ENCODE results near the gene TM9SF4. TPM values are rescaled to one million over a fixed set of nuclear protein-coding genes. Genes with fewer than 3 reads are reported as not detected.

Gene TM9SF4
- total RNA-seq, 1 experiment from 2014 or later: 67.8 TPM

GRCh38 chr20:32138921-32139320 is 29.4 kb downstream of the TM9SF4 start:
- Histone ChIP-seq H3K9me2 (ENCODE audit: insufficient read depth) (no peaks in the 10 kb centered on the region), H3K27me3 (ENCODE audit: insufficient read depth, low read depth) (no peaks in the 10 kb centered on the region), H3K4me2 (no peak overlapping the region), H4K20me1 (ENCODE audit: insufficient read depth) (peaks cover 3% of the 10 kb centered on the region), H3K4me1 (replicated peaks; ENCODE audit: insufficient read depth) (no peaks in the 10 kb centered on the region), H3K27ac (no peak overlapping the region), H3K4me3 (no peak overlapping the region), H3K9me3 (ENCODE audit: insufficient read depth, low read depth) (no peaks in the 10 kb centered on the region), H3F3A (ENCODE audit: insufficient read depth, low read depth) (no peaks in the 10 kb centered on the region; the same call in 1 of the 2 replicates), H2AFZ (no peak overlapping the region), H3K36me3 (ENCODE audit: low read depth) (peaks cover 54% of the 10 kb centered on the region), H3K79me2 (ENCODE audit: low read depth) (no peaks in the 10 kb centered on the region)
- intact Hi-C loops (cut with micrococcal nuclease; ENCODE audit: unreplicated experiment): no loop called here
- ChIA-PET POLR2A (ENCODE audit: unreplicated experiment) (no interaction called here), CTCF (interaction anchor here (0.6 kb wide), 1 partner anchor 497 kb away, joined by 12 read pairs; no protein-coding TSS in a partner anchor)
- BruUV-seq (replicated peaks): no TSS peak
- DNase-seq: no peak
- TF ChIP-seq EZH2 (IDR thresholded peaks at IDR 0.05; ENCODE audit: low read depth) (no peak), CTCF (conservative IDR thresholded peaks at IDR 0.05) (no peak)

GRCh38 chr20:32139947-32140346 is 30.4 kb downstream of the TM9SF4 start:
- Histone ChIP-seq H3K9me2 (ENCODE audit: insufficient read depth) (no peaks in the 10 kb centered on the region), H3K79me2 (ENCODE audit: low read depth) (no peaks in the 10 kb centered on the region), H3K36me3 (ENCODE audit: low read depth) (peaks cover 49% of the 10 kb centered on the region), H3K4me1 (replicated peaks; ENCODE audit: insufficient read depth) (no peaks in the 10 kb centered on the region), H3K4me2 (no peak overlapping the region), H3F3A (ENCODE audit: insufficient read depth, low read depth) (no peaks in the 10 kb centered on the region), H4K20me1 (ENCODE audit: insufficient read depth) (no peaks in the 10 kb centered on the region; the same call in none of the 2 replicates), H3K4me3 (no peak overlapping the region), H3K27me3 (ENCODE audit: insufficient read depth, low read depth) (no peaks in the 10 kb centered on the region), H3K27ac (no peak overlapping the region), H2AFZ (no peak overlapping the region), H3K9me3 (ENCODE audit: insufficient read depth, low read depth) (no peaks in the 10 kb centered on the region)
- ChIA-PET POLR2A (ENCODE audit: unreplicated experiment) (no interaction called here), CTCF (no interaction called here)
- TF ChIP-seq EZH2 (IDR thresholded peaks at IDR 0.05; ENCODE audit: low read depth) (no peak), CTCF (conservative IDR thresholded peaks at IDR 0.05) (no peak)
- intact Hi-C loops (cut with micrococcal nuclease; ENCODE audit: unreplicated experiment): no loop called here
- BruUV-seq (replicated peaks): no TSS peak
- no peak for DNase-seq

GRCh38 chr20:32140603-32141002 is 31.1 kb downstream of the TM9SF4 start:
- CTCF ChIA-PET: no interaction called here
- no TSS peak for BruUV-seq (replicated peaks)
- H3K27ac ChIP-seq: no peak overlapping the region
- no peaks in the 10 kb centered on the region for H3K9me3 ChIP-seq (ENCODE audit: insufficient read depth, low read depth)
- no peaks in the 10 kb centered on the region for H3K27me3 ChIP-seq (ENCODE audit: insufficient read depth, low read depth)
- no peaks in the 10 kb centered on the region for H3K79me2 ChIP-seq (ENCODE audit: low read depth)
- no peaks in the 10 kb centered on the region; the same call in none of the 2 replicates for H4K20me1 ChIP-seq (ENCODE audit: insufficient read depth)
- H2AFZ ChIP-seq: no peak overlapping the region
- H3K4me1 ChIP-seq (replicated peaks; ENCODE audit: insufficient read depth): no peaks in the 10 kb centered on the region
- peaks cover 49% of the 10 kb centered on the region for H3K36me3 ChIP-seq (ENCODE audit: low read depth)
- no peaks in the 10 kb centered on the region for H3F3A ChIP-seq (ENCODE audit: insufficient read depth, low read depth)
- no peak for TF ChIP-seq CTCF (conservative IDR thresholded peaks at IDR 0.05)
- TF ChIP-seq EZH2 (IDR thresholded peaks at IDR 0.05; ENCODE audit: low read depth): no peak
- POLR2A ChIA-PET (ENCODE audit: unreplicated experiment): no interaction called here
- H3K9me2 ChIP-seq (ENCODE audit: insufficient read depth): no peaks in the 10 kb centered on the region
- intact Hi-C loops (cut with micrococcal nuclease; ENCODE audit: unreplicated experiment): no loop called here
- no peak overlapping the region for H3K4me2 ChIP-seq
- no peak for DNase-seq
- no peak overlapping the region for H3K4me3 ChIP-seq
